Head of caudate nucleus (tissue), 42 donors: ENCODE data around the gene ROBO1.
A peak's percentile ranks its signal among the peaks of the same experiment; 100 is the strongest.

ENCODE experiments used
- DNase-seq, 42 donors: peaks; one replicate each; pipeline versions ENCODE4 v3.0.0 to v3.0.0-alpha.2; 2020 to 2021; ENCODE audit warnings: mixed read lengths in 7 of 42
- intact Hi-C: fragments of 100-400 bp; cut with DNase I; formaldehyde crosslinking; loops from one replicate; pipeline ENCODE4 v1.15.0; 2022

ROBO1 gene

GRCh38 chr3:78830470-78830869 is 937.3 kb downstream of the ROBO1 start:
- intact Hi-C loops = no loop called here
- no peak for DNase-seq

- intact Hi-C loops = no loop called here
- DNase-seq = no peak
Measured at GRCh38 chr3:78827618-78828017, 940.2 kb downstream of the ROBO1 start.

- intact Hi-C loops = no loop called here
- DNase-seq = no peak
Measured at GRCh38 chr3:78825858-78826215, 942.0 kb downstream of the ROBO1 start.

GRCh38 chr3:78825118-78825857 is 942.5 kb downstream of the ROBO1 start:
- no peak for DNase-seq
- intact Hi-C loops = no loop called here

DNA sequence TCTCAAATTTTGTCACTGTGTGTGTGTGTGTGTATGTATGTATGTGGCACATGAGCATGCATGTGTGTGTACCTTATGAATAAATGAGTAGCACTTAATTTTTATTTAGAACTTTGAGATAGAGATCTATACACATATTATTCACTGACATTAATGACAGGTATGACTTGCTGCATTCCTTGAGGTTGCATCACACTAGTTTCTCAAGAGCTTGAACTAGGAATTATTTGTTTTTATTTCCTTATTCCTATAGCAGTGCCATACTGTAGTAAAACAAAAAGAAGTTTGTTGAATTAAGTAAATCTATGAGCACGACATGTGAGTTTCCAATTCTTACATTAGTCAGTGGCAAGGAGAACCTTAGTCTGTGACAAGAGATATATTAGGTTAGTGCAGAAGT is 943.9 kb downstream of the ROBO1 start:
- intact Hi-C loops = no loop called here
- no peak for DNase-seq

DNA sequence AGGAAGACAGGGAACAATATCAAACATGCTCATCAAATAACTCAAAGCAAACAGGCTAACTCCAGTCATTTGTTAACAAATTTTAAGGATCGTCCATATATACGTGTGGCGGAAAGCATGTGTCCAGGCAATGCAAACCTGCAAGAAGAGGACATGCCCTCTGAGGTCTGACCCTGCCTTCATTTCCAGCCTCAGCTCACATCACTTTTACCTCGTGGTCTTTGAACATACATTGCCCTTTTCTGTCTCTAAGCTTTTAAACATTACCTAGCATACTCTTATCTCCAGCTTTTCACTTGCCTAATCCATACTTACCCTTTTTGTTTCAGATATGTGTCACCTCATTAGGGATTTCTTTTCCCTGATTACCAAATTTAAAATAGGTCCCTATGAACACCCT is 944.4 kb downstream of the ROBO1 start:
- no peak for DNase-seq
- intact Hi-C loops = no loop called here

DNA sequence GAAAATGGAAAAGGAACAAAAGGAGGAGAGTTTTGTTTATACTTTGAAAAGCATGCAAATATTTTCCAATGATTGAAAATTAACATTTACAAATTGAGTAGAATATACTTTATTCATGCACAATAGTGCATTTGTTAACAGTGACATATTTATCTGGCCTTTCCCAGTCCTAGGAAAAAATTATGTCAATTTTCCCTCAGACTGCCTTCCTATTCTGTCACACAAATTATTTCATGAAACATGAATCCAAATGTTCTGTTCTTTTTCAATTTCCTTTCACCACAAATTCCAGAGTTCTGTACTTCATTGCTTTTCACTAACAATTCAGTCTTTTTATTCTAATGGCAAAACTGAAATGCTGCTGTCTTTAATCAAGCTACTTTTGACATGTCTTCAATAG is 945.1 kb downstream of the ROBO1 start:
- intact Hi-C loops = no loop called here
- no peak for DNase-seq

GRCh38 chr3:78820542-78820941 is 947.3 kb downstream of the ROBO1 start:
- intact Hi-C loops = no loop called here
- DNase-seq = peak in 1 of 42 donors; percentile 21

DNA sequence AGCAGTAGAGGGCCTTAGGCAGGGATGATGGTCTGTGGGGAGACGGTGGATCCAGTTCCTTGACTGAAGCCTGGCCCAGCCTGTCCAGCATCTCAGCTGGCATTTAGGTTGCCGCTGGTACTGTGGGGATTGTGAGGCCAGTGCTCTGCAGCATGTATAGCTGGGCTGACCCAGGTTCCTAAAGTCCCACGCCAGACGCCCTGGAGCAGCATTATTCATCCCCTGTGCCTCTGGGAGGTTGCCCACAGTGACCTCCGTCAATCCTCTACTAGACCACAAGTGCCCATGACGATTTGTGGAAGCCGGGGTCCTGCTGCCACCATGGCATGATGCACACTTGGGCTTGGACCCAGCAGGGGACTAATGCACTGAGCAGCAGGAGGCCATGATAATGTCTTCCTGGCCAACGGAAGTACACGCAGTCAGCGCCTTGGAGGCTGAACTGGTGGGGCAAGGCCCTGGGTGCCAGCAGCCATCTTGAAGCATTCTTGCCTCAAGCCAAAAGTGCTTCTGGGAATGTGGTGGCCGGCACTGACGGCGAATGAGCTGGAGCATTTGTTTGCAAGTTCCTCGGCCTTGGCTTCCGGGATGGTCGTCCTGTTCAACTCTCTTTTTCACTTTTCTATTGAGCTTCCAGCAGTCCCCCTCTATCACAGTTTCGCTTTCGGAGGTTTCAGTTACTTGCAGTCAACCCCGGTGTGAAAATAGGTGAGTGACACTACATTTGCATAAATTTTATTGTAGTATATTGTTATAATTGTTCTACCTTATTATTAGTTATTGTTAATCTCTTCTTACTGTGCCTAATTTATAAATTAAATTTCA is 949.4 kb downstream of the ROBO1 start:
- intact Hi-C loops = no loop called here
- no peak for DNase-seq

DNA sequence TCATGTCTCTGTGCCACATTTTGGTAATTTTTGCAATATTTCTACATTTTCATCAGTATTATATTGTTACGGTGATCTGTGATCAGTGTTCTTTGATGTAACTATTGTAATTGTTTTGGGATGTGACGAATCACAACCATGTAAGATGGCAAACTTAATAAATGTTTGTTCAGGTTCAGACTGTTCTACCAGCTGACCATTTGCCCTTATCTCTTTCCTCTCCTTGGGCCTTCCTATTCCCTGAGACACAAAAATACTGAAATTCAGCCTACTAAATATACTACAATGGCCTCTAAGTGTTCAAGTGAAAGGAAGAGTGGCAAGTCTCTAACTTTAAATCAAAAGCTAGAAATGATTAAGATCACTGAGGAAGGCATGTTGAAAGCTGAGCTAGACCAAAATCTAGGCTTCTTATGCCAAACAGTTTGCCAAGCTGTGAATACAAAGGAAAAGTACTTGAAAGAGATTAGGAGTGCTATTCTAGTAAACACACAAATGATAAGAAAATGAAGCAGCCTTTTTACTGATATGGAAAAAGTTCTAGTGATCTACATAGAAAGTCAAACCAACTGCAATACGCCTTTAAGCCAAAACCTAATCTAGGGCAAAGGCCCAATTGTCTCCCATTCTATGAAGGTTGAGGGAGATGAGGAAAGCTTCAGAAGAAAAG is 952.8 kb downstream of the ROBO1 start:
- no peak for DNase-seq

GRCh38 chr3:78812166-78812565 is 955.6 kb downstream of the ROBO1 start:
- DNase-seq = no peak
- intact Hi-C loops = no loop called here

More for the DNA sequence above, 952.8 kb downstream of the ROBO1 start:
- intact Hi-C loops = no loop called here

DNA sequence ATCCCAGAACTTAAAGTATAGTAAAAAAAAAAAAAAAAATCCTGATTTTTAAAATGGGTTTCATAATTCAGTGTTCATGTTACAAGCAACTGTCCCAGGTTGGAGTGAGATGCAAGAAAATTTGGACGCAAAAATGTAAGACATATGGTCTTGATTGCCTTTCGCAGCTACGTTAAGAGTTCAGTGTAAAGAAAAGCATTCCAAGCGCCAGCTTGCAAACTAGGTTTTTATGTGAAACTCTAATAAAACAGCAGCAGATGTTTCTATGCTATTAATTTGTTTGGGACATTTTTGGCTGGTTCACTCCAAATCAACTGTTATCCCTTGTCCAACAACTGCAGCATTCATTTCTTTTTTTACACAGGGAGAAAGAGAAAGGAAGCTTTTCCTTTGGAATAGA is 957.8 kb downstream of the ROBO1 start:
- no peak for DNase-seq
- intact Hi-C loops = no loop called here

- intact Hi-C loops = no loop called here
- DNase-seq = no peak
Measured at GRCh38 chr3:78804251-78805037, 963.4 kb downstream of the ROBO1 start.

DNA sequence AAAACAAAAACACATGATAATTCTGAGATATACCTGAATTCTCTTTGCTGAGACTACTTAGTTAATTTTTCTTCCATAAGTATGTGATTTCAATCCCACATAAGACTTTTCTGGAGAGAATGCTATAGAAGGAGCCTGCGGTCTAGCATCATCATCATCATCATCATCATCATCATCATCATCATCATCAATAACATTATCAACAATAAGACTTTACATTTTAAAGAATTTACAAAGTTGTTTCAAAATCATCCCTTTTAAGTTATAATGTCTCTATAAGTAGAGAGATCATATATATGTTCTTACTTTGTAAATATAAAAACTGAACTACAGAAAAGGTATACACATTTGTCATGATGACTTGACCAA is 965.3 kb downstream of the ROBO1 start:
- intact Hi-C loops = no loop called here
- DNase-seq = no peak

DNA sequence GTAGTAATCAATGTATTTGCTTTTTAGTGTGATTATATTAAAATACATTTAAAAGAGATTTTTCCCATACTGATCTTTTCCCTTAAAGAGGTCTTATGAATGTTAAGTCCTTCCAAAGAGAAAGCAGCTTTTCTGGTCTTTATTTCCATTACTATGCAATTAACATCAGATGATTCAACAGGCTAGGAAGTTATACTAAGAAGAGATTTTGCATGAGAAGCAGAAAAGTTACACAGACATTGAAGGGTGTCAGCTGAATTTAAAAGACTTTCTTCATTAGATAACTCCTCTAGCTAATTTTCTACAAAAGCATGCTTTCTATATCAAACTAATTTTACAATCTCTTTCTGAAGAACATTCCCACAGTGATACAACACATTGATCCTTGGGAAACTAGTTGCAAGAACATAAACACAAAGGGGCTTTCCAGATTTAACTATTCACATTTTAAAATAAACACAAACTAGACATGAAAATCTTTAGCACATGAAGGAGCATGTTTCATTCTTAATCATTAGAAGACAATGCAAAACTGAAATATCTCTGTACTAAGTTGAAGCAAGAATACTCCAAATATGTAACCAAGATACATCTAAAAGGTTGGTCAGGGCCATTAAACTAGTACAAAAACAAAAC is 965.8 kb downstream of the ROBO1 start:
- intact Hi-C loops = no loop called here
- no peak for DNase-seq

DNA sequence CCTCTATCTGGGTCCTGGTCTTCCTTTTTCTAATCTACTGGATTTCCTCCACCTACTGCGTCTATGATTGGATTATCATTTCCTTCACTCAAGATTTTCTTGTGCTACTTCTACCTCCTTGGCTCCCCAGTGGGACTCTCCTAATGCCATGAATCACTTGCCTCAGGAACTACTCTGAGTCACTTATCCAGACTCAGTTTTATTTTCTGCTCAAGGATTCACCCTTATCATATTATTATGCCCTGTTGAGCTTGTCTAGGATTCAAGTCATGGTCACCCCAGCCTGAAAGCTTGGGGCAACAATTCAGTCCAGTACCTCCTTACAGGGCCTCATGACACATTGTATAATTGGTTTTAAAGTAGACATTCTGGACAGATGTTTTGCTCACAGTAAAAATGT is 968.1 kb downstream of the ROBO1 start:
- no peak for DNase-seq
- intact Hi-C loops = no loop called here

GRCh38 chr3:78798266-78798832 is 969.4 kb downstream of the ROBO1 start:
- no peak for DNase-seq
- intact Hi-C loops = no loop called here

- DNase-seq = no peak
- intact Hi-C loops = no loop called here
Measured at GRCh38 chr3:78794431-78794830, 973.4 kb downstream of the ROBO1 start.

DNA sequence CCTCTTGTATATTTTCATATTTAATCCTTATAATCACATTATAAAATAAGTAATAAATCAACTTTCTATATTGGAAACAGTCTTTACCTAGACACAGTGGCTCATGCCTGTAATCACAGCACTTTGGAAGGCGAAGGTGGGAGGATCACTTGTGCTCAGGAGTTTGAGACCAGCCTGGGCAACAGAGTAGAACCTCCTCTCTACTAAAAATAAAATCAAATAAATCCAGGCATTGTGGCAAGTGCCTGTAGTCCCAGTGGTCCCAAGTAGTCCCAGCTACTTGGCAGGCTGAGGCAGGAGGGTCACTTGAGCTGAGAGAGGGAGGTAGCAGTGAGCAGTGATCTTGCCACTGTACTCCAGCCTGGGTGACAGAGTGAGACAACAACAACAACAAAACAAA is 975.1 kb downstream of the ROBO1 start:
- intact Hi-C loops = no loop called here
- DNase-seq = no peak
